Cardiac fibroblast (primary cell): ENCODE measurements around the gene MACROD2.

Source experiments
- DNase-seq, 2 donors: peaks; one replicate each; pipeline versions ENCODE4 v3.0.0 to v3.0.0-alpha.2; 2010; ENCODE audit warnings: low read depth in 2 of 2
- H3K4me3 ChIP-seq, 2 donors: replicated peaks in 1 of 2; 1 replicate in 1 of 2; 2 replicates in 1 of 2; pipeline ENCODE4 v1.5.1; 2011; ENCODE audit warnings: low read depth in 2 of 2, low read length in 2 of 2, mild to moderate bottlenecking in 2 of 2, moderate library complexity in 1 of 2
- TF ChIP-seq, protein P1 (sequence below): IDR thresholded peaks from one replicate; pipeline ENCODE4 v1.5.1; 2011; ENCODE audit warnings: low read depth, mild to moderate bottlenecking, low read length, inconsistent platforms

MACROD2 gene

DNA sequence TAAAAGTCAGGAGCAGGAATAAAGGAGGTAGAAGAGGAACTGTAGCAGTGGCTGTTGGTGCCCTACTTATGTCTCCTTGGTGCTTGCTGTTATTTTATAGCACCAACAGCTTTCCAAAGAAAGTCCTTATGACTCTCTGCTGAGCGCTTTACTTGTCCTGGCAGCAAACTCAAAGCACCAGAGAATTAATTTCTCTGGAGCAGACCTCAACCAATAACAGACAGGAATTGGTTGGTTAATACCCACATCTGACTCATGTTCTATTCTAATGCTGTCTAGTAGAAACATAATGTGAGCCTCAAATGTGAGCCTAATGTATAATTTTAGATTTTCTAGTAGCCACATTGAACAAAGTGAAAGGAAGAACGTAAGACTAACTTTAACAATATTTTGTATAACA is 1892.1 kb downstream of the MACROD2 start:
- DNase-seq: no peak
- H3K4me3 ChIP-seq: no peak overlapping the region
- TF ChIP-seq, protein P1, sequence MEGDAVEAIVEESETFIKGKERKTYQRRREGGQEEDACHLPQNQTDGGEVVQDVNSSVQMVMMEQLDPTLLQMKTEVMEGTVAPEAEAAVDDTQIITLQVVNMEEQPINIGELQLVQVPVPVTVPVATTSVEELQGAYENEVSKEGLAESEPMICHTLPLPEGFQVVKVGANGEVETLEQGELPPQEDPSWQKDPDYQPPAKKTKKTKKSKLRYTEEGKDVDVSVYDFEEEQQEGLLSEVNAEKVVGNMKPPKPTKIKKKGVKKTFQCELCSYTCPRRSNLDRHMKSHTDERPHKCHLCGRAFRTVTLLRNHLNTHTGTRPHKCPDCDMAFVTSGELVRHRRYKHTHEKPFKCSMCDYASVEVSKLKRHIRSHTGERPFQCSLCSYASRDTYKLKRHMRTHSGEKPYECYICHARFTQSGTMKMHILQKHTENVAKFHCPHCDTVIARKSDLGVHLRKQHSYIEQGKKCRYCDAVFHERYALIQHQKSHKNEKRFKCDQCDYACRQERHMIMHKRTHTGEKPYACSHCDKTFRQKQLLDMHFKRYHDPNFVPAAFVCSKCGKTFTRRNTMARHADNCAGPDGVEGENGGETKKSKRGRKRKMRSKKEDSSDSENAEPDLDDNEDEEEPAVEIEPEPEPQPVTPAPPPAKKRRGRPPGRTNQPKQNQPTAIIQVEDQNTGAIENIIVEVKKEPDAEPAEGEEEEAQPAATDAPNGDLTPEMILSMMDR: no peak

DNA sequence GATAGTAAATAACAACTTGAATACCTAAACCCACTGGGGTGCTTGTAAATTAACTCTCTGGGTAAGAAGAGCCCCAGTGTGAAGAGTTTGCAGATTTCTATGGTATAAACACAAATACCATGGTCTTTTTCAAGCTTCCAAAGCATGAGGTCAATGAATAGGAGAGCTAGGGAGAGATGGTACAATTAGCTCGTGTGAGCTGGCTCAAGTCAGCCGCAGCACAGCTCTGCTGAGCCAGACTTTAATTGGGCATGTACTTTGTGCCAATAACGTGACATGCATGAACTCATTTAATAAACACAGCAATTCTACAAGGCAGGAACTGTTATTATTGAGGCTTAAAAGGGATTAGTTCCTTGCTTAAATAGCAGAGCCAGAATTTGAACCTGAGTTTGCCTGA is 1893.7 kb downstream of the MACROD2 start:
- no peak for DNase-seq
- H3K4me3 ChIP-seq: no peak overlapping the region
- TF ChIP-seq, protein P1: no peak

DNA sequence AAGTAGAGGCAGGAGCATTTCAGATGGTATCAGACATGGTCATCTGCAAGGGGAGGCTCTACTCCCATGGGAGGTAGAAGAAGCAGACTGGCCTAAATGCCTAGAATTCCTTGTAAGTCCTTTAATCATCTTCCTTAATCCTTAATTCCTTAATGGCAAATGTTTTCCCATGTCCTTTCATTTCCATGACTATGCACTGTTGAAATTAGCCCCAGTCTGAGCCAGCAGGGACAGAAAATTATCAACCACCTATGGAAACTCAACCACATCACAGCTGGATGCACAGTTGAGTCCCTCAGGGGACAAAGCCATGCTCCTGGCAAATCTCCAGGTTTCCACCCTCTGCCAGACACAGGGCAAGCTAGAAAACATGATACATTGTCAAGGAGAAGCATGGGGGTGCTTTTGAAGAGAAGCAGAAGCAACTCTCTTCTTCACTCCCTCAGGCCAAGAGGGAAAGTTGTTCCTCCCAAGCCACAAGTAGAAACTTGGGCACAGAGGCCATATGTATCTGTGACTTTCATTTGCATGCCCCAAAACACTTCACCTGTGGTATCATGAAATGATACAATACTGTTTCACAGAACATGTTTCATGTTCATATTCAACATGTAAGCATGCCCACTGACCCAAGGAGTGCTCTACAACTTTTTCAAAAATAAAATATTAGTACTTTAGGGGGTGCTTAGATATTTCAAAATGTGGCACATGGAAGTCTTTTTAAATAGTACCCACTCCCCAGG is 1894.4 kb downstream of the MACROD2 start:
- no peak for DNase-seq
- no peak overlapping the region for H3K4me3 ChIP-seq
- TF ChIP-seq, protein P1: no peak

DNA sequence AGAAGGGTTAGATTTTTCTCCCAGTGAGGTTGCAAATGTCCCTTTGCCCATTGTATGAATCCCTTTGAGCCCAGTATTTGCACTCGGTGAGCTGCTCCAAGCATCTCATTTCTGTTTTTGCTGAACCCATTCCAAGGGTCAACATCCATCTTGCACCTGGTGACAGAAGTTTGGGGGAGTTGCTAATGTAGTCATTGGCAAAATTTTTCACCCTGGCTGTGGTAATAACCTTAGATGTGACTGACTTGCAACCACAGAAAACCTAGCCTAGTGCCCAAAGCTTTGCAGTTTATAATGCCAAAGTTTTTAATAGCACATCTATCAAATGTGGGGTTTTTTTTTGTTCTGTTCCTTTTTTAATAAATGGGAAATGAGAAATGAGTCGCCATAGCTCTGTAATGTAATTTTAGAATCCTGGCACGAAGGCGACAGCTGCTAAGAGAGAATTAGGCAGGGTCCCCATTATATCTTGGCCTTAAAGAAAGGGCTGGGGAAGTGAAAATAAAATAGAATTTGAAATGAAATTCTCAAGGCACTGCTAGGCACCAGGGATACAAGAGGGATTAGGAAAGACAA is 1895.2 kb downstream of the MACROD2 start:
- TF ChIP-seq, protein P1: no peak
- DNase-seq: no peak
- no peak overlapping the region for H3K4me3 ChIP-seq

DNA sequence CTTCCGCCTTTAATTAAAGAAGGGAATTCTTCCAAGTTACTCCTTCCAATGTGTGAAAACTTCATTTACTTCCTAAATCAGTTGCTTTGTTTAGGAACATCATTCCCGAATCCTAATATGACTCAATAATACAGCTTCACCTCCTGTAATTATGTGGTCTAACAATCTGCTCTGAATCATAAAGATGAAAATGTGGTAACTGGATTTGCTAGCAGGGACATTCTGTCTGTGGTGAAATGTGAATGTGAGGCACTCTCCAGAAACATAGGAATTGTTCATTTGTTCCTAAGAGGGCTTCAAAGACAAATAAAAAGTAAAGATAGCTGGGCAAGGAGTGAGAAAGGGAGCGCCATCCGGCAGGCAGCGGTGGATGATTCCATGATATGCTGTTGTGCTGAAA is 1899.8 kb downstream of the MACROD2 start:
- TF ChIP-seq, protein P1: no peak
- no peak overlapping the region for H3K4me3 ChIP-seq
- DNase-seq: no peak

DNA sequence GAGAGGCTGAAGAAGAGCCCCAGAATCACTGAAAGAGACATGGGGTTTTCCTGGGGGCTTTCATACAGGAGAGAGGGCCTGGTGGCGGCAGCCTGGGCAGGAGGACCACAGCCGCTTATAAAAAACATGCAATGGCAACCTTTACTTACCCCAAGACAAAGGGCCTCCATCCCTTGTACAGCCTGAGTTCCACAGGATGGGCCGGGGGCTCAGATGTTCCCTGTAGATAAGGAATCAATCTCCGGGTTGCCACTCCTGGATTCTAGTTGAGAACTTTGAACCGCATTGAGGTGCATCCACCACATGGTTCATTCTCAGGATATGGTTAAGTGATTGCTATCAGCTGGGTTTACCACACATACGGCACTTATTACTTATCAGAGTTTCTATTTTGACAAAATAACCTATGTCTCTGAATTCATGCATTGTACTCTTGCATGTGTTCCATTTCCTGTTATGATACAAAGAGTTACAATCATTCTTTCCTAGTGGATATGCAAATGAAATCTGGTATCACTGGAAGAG is 1900.3 kb downstream of the MACROD2 start:
- H3K4me3 ChIP-seq: no peak overlapping the region
- TF ChIP-seq, protein P1: no peak
- no peak for DNase-seq
